ENCODE results near the gene AZU1.

GRCh38 chr19:781800-782184, 45.8 kb upstream of the AZU1 start:
- TF ChIP-seq EZH2 (IDR thresholded peaks at IDR 0.05) (no peak), CTCF (IDR thresholded peaks at IDR 0.05 in 2 of 3, conservative IDR thresholded peaks at IDR 0.05 in 1 of 3; ENCODE audit: borderline replicate concordance in 1 of 3, insufficient read depth in 1 of 3, low read depth in 2 of 3, low read length in 2 of 3) (no peak), MAX (IDR thresholded peaks at IDR 0.05) (no peak), SIN3A (IDR thresholded peaks at IDR 0.05; ENCODE audit: low read depth) (no peak)

Measured in HCT116 (cell line).